GM18870 (cell line): ENCODE data around the gene MUSK.
A peak's percentile ranks its signal among the peaks of the same experiment; 100 is the strongest.
"Not testable (repeated sequence)": the region's sequence is repeated elsewhere in the genome, so short reads cannot be mapped to it uniquely, and the experiment has no call there.

Experiments
- ATAC-seq: cut with Tn5 transposase; IDR thresholded peaks from one replicate; pipeline ENCODE4 v1.9.1; 2021; ENCODE audit warnings: moderate library complexity; ENCODE audit not compliant: unreplicated experiment

MUSK gene

GRCh38 chr9:110808599-110808980 lies 140.0 kb downstream of the MUSK start:
- ATAC-seq, result peak; percentile 97

GRCh38 chr9:110809038-110809595 lies 140.5 kb downstream of the MUSK start:
- peak; percentile 42 for ATAC-seq

GRCh38 chr9:110810262-110810976 lies 141.8 kb downstream of the MUSK start:
- ATAC-seq, result no peak

- no peak for ATAC-seq
Observed at GRCh38 chr9:110812886-110813285, 144.3 kb downstream of the MUSK start.

- ATAC-seq, result no peak
Observed at GRCh38 chr9:110814159-110814558, 145.6 kb downstream of the MUSK start.

GRCh38 chr9:110815361-110815760 lies 146.8 kb downstream of the MUSK start:
- ATAC-seq, result no peak

- no peak for ATAC-seq
Observed at GRCh38 chr9:110820381-110820780, 151.8 kb downstream of the MUSK start.

GRCh38 chr9:110821064-110821463 lies 152.5 kb downstream of the MUSK start:
- ATAC-seq, result peak; percentile 98

GRCh38 chr9:110825129-110825528 lies 156.5 kb downstream of the MUSK start:
- not testable (repeated sequence) for ATAC-seq

GRCh38 chr9:110825950-110826349 lies 157.4 kb downstream of the MUSK start:
- no peak for ATAC-seq

- ATAC-seq, result not testable (repeated sequence)
Observed at GRCh38 chr9:110826400-110826799, 157.8 kb downstream of the MUSK start.

- ATAC-seq, result no peak
Observed at GRCh38 chr9:110828264-110828663, 159.7 kb downstream of the MUSK start.

- no peak for ATAC-seq
Observed at GRCh38 chr9:110830495-110830894, 161.9 kb downstream of the MUSK start.

- no peak for ATAC-seq
Observed at GRCh38 chr9:110832926-110833325, 164.3 kb downstream of the MUSK start.

GRCh38 chr9:110835404-110835803 lies 166.8 kb downstream of the MUSK start:
- ATAC-seq, result no peak

GRCh38 chr9:110835859-110836271 lies 167.3 kb downstream of the MUSK start:
- ATAC-seq, result no peak

GRCh38 chr9:110837401-110838005 lies 168.9 kb downstream of the MUSK start:
- ATAC-seq, result peak; percentile 79

- no peak for ATAC-seq
Observed at GRCh38 chr9:110842169-110842568, 173.6 kb downstream of the MUSK start.

- ATAC-seq, result no peak
Observed at GRCh38 chr9:110842986-110843385, 174.4 kb downstream of the MUSK start.

GRCh38 chr9:110844121-110844520 lies 175.5 kb downstream of the MUSK start:
- ATAC-seq, result no peak

GRCh38 chr9:110846215-110846614 lies 177.6 kb downstream of the MUSK start:
- no peak for ATAC-seq

- ATAC-seq, result no peak
Observed at GRCh38 chr9:110847671-110848070, 179.1 kb downstream of the MUSK start.
